ENCODE results near the gene FIS1.
"Not testable (repeated sequence)": the region's sequence is repeated elsewhere in the genome, so short reads cannot be mapped to it uniquely, and the experiment has no call there.

The FIS1 gene

DNA sequence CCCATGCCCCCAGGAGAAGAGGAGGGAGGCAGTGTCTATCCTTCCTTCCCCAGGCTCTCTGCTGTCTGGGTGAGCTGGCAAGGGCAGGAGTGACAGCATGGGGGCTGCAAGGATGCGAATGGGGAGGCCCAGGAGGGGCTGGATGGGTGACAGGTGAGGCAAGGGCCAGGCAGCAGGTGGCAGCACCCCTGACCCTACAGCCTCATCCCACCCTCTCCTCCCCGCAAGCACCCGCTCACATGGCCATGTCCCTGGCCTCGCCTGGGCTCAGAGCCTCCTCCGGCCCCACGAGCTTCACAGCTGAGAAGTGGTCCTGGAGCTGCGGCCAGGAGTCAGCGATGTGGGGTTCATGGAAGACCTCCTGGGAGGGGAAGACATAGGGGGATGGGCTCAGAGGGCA, 32.9 kb downstream of the FIS1 start:
- TF ChIP-seq, protein P1, sequence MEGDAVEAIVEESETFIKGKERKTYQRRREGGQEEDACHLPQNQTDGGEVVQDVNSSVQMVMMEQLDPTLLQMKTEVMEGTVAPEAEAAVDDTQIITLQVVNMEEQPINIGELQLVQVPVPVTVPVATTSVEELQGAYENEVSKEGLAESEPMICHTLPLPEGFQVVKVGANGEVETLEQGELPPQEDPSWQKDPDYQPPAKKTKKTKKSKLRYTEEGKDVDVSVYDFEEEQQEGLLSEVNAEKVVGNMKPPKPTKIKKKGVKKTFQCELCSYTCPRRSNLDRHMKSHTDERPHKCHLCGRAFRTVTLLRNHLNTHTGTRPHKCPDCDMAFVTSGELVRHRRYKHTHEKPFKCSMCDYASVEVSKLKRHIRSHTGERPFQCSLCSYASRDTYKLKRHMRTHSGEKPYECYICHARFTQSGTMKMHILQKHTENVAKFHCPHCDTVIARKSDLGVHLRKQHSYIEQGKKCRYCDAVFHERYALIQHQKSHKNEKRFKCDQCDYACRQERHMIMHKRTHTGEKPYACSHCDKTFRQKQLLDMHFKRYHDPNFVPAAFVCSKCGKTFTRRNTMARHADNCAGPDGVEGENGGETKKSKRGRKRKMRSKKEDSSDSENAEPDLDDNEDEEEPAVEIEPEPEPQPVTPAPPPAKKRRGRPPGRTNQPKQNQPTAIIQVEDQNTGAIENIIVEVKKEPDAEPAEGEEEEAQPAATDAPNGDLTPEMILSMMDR (IDR thresholded peaks at IDR 0.05; ENCODE audit: low read depth, low read length), result no peak
- DNase-seq (ENCODE audit: extremely low read depth, low read depth), result no peak

DNA sequence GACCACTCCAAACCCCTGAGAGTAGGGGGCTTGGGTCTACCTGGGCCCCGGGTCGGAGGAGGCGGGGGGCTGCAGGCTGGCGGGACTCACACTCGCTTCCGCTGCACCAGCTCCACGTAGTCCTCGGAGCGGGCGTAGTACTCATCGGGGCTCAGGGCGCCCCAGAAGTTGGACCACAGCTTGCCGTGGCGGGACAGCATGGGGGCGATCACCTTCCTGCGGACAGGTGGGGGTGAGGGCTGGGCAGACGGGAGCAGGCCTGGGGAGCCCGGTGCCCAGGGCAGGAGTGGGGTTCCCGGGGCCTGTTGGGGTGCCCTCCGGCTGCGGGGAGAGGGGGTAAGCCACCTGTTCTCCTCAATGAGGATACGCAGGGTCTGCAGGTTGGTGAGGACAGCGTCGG, 33.4 kb downstream of the FIS1 start:
- TF ChIP-seq, protein P1 (IDR thresholded peaks at IDR 0.05; ENCODE audit: low read depth, low read length), result no peak
- DNase-seq (ENCODE audit: extremely low read depth, low read depth), result no peak

DNA sequence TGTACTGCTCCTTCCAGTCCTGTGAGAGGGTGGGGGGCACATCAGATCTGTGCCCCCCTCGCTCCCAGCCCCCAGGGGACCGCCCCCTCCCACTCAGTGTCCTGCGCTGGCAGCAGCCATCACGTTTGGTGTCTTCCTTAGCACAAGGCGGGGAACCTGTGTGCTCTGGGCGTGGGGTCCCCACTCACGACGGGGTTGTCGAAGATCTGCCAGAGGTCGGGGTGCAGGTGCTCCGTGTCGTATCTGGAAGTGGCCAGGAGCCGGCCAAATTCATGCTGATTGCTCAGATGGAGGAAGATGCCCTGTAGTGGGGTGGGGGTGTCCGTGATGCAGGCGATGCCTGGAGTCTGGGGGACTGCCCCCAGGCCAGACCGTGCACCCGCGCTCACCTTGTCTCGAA, 34.7 kb downstream of the FIS1 start:
- no peak for DNase-seq (ENCODE audit: extremely low read depth, low read depth)
- TF ChIP-seq, protein P1 (IDR thresholded peaks at IDR 0.05; ENCODE audit: low read depth, low read length), result no peak

DNA sequence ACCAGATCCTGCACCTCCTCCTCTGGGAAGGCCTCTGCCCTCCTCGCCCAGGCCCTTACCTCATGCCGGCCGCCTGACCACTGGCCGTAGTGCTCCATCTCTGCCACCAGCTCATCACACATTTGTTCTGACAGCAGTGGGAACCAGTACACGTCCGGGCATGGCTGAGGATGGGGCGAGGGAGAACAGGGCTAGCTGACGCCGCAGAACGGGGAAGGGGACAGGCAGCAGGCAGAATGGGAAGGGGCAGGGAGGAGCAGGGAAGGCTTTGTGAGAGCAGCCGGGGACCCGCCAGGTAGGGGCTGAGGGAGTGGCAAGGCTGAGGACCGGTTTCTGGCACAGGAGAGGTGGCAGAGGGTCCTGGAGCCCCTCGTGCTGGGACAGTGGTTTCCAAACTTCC, 36.1 kb downstream of the FIS1 start:
- no peak for DNase-seq (ENCODE audit: extremely low read depth, low read depth)
- TF ChIP-seq, protein P1 (IDR thresholded peaks at IDR 0.05; ENCODE audit: low read depth, low read length), result no peak

DNA sequence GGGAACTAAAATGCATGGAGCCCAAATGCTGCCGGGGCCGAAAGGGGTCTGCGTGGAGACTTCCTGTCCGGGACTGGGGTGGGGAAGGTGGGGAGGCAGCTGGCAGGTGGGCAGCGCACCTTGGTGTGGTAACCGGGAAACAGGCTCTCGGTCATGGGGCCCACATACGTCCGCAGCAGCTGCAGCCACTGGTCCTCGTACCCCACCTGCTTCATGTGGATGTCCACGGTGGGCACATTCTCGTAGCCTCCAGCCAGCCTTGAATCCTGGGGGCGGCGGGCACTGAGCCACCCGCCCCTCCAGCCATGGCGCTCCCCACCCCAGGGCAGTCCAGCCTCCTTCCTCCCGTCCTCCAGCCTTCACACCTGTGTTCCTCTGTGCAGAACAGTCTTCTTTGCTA, 37.4 kb downstream of the FIS1 start:
- TF ChIP-seq, protein P1 (IDR thresholded peaks at IDR 0.05; ENCODE audit: low read depth, low read length), result no peak

DNA sequence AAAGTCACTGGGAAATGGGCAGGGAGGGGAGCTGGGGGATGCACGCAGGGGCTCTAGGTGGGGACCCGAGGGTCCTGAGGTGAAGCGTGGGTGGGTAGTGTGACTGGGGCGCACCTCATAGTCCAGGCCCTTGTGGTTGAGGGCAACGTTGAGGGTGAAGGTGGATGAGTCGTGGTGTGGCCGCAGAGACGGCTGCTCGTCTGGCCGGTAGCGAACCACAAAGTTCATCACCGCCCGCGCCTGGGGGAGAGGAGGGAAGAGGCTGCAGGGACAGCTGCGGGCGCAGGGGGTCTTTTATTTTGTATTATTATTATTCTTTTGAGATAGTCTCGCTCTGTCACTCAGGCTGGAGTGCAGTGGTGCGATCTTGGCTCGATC, 38.2 kb downstream of the FIS1 start:
- DNase-seq (ENCODE audit: extremely low read depth, low read depth), result no peak
- TF ChIP-seq, protein P1 (IDR thresholded peaks at IDR 0.05; ENCODE audit: low read depth, low read length), result no peak

More for the DNA sequence above, 37.4 kb downstream of the FIS1 start:
- no peak for DNase-seq (ENCODE audit: extremely low read depth, low read depth)

DNA sequence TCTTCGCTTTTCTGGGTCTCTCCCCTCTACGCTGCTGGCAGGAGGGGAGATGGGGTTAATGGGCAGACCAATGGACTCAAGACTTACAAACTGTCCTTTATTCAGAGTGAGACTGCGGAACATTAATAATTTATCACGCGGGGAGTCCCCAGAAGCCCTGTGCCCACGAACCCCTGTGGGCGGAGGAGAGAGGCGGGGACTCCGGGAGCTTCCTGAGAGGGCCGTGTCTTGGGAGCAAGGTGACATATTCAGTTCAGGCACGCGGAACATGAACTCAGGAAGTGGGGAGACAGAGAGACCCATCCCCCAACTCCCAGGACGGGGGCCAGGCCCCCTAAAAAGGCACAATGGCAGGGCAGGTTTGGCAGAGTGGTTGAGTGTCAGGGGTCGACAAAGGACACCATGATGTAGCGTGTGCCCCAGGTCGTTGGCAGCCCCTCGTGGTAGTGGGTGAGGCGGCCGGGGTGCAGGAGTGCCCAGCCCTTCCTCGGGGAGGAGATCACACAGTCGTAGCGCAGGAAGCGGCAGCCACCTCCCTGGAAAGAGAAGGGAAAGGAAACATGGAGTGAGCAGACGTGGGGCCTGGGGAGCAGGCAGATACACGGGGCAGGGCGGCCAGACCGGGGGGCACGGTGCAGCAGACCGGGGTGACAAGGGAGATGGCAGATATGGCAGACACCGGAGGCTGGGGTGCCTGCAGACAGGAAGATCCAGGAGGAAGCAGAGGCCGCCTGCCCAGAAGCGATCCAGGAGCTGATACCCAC, 38.8 kb downstream of the FIS1 start:
- DNase-seq (ENCODE audit: extremely low read depth, low read depth), result no peak

DNA sequence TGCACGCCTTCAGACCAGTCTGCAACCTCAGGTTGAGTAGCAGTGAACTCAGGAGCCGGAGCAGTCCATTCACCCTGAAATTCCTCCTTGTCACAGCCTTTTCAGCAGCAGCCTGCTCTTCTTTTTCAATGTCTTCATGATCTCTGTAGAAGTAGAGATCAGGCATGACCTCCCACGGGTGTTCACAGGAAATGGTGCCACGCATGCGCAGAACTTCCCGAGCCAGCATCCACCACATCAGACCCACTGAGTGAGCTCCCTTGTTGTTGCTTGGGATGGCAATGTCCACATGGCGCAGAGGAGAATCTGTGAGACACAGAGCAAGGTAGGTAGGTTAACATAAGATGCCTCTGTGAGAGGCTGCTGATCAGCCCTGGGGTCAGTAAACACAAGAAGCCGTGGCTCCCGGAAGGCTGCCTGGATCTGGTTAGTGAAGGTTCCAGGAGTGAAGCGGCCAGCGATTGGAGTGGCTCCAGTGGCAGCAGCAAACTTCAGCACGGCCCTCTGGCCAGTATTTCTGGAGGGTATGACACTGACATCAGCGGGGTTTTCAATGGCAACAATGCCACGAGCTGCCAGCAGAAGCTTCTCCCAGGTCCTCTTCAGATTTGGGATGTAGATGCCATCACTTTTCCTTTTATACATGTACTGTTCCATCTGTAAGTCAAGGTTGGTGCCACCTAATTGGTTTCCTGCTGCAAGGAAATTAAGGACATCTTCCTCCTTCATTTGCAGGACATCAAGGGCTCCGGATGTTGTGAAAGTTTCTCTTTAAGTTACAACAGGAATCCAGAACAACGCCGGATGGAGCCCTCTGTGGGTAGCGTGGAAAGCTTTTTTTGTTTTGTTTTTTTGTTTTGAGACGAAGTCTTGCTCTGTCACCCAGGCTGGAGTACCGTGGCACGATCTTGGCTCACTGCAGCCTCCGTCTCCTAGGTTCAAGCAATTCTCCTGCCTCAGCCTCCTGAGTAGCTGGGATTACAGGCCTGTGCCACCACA, 40.8 kb downstream of the FIS1 start:
- not testable (repeated sequence) for DNase-seq (ENCODE audit: extremely low read depth, low read depth)

More for the DNA sequence above, 38.8 kb downstream of the FIS1 start:
- TF ChIP-seq, protein P1 (IDR thresholded peaks at IDR 0.05; ENCODE audit: low read depth, low read length), result no peak
